HG03175 (cell line): ENCODE data around the gene COL23A1.

Source experiments
- ATAC-seq: cut with Tn5 transposase; IDR thresholded peaks from one replicate; pipeline ENCODE4 v1.9.1; 2021; ENCODE audit warnings: mild to moderate bottlenecking, moderate library complexity; ENCODE audit not compliant: unreplicated experiment

Gene COL23A1

DNA sequence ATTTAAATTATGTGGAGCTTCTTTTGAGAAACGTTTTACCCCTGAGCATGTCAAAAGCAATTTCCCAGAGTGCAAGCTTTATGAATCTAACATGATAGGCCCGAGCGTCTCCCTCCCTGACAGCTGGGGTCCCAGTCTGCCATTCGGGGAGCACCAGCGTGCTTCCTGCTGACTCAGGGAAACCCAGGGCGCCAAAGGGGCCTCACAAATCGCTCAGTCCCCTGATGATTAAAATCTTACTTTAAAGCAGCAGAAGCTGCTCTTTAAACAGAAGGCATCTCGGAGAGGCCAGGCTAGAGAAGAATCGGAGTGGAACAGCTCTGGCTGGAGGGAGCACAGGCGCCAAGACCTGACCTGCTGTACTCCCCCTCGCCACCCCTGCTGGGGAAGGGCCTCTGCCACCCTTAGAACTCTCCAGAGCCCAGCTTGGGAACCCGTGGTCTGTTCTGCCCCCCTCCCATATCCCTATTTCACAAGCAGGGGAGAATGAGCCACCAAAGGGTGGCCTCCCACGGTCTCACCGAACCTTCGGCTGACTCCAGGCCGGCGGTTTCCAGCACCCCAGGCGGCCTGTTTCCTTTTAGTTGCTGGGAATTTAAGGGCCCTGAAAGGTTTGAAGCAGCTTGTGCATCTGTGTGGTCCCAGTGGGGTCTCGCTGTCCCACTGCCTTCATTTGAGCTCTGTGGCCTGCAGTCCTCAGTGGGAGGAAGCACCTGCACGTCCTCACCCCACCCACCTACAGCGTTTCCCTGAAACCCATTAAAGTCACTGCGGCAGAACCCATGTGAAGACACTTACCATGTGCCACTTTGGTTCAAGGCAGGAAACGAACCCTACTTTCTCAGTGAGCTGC is 147.6 kb downstream of the COL23A1 start:
- no peak for ATAC-seq

DNA sequence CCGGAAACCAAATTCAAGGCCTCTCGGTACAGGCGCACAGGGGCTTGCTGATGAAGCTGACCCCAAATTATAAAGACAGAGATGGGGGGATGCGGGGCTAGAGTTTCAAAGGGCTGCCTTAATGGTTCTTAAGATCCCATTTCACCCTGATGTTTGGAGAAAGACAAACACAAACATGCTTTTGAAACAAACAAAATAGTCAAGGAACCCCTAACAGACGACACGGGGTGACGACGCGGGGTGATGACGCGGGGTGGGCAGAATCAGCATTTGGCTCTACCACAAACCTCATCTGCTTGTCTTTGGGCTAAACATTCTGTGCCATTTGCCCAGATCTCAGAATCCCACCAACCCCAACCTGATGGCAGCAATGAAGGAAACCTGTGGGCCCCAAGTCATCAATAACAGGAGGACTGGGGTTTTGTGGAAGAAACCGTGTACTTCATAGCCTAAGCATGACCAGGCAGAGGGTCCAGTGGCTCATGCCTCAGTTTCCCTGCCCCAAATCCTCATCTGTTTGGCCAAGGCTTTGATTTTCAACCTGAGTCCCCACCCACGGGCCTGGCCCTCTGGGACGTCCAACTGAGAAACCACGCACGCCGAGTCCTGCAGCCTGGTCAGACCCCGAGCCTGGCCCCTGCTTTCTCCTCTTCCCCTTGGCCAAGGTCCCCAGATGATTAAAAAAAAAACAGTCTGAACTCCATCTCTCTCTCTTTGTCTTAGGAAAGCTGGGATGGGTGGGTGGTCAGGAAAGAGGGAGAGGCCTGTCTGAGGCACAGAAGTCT is 148.5 kb downstream of the COL23A1 start:
- no peak for ATAC-seq

DNA sequence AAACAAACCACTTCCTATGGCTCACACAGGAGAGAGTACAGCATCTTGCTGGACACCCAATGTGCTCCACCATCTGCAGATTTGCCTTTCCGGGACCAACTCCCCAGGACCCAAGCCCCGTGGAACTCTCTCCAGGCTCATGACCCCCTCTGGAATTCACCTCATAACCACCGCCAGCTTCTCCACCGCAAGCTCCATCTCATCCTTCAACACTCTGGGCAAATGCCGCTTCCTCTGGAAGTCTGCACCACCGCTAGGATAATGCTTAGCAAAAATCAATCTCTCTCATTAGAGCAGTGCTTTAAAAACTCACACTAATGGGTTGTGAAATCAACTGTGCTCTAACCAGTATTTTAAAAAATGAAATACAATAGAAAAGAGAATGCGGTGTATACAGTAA is 150.0 kb downstream of the COL23A1 start:
- no peak for ATAC-seq

DNA sequence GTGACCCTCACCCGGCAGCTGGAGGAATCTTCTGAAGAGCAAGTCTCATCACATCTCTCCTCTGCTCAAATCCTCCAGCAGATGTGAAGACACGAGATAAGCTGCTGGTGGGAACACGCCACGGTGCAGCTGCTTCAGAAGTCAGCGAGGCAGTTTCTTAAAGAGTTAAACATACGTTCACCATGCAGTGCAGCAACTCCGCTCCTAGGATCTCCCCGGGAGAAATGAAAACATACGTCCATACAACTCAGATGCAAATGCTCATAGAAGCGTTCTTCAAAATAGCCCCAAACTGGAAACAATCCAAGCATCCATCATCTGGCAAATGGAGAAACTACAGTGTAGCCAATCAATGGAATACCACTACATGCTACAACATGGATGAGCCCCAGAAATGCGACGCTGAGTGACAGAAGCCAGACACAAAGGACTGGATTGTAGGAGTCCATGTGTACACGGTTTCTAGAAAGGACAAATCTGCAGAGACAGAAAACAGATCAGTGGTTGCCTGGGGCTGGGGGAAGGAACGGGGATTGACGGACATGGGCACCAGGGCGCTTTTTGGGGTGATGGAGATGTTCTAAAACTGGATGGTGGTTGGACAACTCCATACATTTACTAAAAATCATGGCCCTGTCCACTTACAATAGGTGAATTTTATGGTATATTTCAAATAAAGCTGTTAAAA is 150.6 kb downstream of the COL23A1 start:
- no peak for ATAC-seq

DNA sequence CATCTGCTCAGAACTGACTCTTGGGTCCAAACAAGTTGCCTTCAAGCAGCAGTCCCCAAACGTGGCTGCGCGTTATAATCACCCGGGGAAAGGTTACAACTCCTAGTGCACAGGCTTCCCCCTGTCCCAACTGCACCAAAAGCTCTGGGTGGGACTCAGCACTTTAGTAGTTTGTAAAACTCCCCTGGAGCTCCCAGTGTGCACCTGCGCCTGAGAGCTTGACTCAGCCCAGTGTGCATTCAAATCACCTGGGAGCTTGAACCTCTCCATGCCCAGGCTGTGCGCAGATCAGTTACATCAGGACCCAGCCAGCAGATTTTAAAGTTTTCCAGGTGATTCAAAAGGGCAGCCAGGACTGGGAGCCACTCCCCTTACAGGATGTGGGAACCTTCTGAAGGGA is 151.4 kb downstream of the COL23A1 start:
- no peak for ATAC-seq

DNA sequence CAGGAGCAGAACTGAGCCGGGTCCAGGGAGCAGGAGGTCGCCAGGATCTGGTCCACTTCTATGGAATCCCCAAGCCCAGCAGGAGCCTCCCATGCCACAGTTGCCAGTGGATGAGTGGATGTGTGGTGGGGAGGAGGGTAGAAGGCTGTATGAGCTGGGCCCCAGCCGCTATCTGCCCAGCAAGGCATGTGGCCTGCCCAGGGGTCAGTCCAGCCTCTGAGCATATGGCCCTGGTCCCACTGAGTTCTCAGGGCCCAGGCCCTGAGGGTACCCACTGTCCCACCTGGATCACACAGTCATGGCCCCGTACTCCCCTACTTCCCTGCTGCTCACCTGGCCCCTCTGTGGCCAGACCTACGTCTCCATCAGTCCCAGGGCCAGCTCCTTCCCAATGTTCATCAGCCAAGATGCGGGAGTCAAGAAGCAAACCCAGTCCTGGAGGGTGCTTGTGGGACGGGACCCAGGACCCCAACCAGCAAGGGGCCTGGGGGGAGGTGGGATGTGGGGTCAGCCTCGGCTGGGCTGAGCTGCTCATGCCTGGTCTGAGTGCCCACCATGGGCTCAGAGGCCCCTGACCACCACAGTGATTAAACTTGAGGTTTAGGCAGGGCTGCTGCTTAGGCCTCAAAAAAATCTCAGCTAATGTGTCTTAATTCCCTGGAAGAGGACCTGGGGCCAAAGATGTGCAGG is 152.7 kb downstream of the COL23A1 start:
- ATAC-seq, result no peak

DNA sequence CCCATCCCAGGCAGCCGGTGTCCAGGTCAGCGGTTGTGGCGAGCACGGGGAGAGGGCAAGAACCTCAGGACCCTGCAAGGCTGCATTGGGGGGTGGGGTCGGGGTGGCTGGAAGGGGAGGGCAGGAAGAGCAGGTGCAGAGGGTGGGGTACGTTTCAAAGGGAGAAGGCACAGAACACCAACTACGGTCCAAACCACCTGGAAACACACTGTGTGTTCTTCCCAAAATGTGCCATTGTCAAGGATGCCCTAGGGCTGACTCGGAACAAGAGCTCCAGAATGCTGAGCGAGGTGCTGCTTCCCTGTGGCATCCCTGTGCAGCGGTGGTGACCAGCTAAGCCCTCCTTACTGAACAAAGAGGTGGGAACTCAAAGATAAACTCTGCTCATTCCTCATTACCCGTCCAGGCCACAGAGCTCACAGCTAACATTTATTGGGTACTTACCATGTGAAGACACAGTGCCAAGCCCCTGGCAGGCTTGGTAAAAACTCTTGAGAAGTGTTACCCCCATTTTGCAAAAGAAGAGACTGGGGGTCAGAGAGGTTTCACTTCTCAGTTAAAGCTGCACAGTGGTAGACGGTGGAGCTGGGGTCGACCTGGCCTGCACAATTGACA is 153.8 kb downstream of the COL23A1 start:
- ATAC-seq, result no peak

DNA sequence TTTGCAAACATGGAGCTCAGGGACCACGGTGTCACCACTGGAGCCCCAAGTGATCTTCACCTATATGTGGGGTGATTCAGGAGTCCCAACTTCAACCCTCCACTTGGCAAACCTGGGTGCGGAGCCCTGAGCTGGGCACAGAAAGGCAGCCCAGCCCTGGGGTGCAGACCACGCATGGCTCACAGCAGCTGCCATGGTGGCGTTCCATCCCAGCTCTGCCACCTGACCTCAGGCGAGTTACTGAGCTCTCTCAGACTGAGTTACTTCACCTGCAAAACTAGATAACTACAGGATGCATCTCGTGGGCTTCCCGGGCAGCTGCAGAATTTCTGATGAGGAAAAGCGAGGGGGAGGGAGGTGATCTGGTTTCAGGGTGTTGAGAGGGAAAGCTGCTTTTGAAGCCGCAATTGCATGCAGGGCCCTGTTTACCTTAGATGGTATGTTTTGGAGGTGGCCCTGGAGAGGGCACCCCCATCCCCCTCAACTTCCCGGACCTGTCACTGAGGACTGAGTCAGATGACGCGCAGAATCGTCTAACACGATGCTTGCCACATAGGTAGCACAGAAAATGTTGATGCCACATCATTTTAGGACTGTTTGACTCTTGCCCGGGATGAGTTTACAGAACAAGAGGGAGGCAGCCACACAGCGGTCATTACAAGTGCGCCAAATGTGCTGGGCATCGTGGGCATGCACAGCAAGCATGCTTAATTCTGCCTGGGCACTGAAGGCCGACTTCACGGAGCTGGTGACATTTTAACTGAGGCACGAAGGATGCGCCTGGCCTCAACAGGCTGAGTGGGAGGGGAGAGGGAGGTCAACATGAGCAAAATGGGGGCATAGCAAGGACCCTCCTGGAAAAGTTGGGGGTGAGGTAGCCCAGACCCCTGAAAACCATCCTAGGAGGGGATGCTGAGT is 154.6 kb downstream of the COL23A1 start:
- no peak for ATAC-seq

DNA sequence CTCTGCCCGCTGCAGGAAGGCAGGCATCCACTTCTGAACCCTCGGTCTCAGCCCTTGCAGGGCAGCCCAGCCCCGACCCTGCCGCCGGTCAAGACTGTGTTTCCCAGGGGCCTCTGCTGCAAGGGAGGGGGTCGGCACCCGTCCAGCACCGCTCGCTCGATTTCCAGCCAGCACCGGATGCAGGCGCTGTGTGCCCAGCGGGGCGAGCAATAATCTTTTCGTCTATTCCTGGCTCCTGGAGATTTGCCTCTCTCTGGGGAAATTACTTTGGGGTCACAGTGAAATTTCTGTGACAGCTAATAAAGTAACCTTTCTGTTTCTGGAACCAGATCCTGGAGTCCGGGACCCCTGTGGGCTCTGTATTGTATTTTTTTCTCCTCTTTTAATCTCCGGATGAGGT is 155.3 kb downstream of the COL23A1 start:
- no peak for ATAC-seq

DNA sequence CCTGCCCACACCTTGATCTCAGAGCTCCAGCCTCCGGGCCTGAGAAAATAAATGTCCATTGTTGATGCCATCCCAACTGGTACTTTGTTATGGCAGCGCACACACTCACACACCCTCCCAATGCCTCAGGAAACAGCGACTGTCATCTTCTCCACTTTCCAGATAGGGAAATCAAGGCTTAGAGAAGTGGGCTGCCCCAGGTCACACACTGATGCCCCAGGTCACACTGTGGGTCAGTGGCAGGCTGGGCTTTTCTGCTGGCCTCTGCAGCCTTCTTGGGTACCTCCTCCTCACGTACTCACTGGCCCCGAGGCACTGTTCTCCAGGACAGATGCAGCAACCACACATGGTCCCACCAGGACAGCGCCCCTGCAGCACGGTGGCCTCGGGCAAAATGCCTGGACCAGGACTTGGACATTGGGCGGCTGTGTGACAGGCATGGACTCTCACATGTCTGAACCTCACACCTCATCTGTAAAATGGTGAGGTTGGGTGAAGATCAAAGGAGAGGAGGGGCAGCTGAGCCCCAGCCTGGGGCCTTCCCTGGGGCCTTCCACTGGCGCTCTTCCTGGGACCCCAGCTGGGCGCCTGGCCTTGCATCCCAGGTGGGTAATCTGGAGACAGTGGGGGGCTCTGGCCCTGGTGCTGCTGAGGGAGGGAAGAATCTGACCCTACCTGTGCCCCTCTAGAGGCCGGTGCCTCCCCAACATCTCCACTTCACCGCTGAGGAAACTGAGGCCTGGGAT is 156.0 kb downstream of the COL23A1 start:
- ATAC-seq, result no peak

DNA sequence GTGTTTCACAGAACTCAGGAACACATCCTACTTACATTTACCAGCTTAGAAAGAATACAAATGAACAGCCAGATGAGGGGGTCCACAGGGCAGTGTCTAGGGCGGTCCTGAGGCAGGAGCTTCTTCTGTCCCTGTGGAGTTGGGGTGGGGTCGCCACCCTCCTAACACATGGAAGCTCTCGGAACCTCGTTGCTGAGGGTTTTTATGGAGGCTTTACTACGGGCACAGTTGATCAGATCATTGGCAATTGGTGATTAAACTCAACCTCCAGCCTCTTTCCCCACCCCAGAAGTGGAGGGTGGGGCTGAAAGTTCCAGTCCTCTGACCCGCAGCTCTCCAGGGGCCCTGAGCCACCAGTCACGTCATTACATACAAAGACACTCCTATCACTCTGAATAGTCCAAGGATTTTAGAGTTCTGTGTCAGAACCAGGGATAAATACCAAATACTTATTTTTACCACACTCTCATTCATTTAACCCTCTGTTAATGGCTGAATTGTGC is 156.9 kb downstream of the COL23A1 start:
- no peak for ATAC-seq

DNA sequence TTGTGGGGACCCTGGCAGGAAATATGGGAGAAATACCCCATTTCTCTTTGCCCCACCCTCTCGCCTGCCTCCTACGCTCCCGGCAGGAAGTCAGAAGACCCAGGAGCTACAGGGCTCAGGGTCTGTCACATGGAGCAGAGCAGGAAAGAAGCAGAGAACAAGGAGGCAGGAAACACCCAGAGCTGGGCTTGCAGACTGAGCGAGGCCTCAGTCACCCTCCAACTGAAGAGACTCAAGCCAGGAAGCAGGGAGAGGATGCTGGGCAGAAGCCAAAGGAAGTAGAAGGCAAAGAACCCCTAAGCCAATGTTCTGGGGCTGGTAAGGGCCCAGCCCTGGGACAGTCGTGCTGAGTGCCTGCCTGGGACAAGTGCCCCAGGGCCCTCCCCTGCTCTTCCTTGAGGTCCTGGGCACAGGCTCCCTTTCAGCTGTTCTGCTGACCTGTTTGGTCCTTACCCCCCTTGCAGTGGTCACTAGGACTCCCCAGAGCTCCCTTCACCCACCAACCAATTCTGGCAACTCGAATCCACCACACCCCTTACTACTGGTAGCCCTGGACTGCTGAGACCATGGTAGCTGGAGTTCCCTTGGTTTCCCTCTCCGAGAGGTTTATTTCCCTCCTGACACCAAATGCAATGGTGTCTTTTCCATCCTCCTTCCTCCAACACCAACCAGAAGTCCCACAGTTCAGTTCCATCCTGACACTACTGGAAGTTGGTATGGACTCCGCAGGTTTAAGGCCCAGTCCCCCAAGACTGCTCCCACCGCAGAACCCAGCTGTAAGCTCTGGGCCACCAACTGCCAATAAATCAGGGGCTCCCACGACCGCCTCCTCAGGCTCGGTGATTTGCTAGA is 157.5 kb downstream of the COL23A1 start:
- no peak for ATAC-seq

DNA sequence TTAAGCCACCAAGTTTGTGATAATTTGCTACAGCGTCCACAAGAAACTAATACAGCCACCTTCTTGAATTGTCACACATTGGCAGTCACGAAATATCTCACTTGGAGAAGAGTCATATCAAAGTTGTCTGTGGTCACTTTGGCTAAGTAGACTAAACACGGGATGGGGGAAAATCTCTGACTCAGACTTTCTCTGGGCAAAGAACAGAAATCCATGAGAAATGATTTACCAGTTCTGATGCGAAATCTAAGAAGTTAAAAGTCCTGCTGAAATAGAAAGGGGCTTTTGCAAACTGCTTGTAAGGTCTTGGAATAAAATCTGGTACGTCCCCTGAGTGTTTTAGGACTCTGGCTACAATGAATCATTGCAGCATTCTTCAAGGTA is 158.4 kb downstream of the COL23A1 start:
- ATAC-seq, result no peak

DNA sequence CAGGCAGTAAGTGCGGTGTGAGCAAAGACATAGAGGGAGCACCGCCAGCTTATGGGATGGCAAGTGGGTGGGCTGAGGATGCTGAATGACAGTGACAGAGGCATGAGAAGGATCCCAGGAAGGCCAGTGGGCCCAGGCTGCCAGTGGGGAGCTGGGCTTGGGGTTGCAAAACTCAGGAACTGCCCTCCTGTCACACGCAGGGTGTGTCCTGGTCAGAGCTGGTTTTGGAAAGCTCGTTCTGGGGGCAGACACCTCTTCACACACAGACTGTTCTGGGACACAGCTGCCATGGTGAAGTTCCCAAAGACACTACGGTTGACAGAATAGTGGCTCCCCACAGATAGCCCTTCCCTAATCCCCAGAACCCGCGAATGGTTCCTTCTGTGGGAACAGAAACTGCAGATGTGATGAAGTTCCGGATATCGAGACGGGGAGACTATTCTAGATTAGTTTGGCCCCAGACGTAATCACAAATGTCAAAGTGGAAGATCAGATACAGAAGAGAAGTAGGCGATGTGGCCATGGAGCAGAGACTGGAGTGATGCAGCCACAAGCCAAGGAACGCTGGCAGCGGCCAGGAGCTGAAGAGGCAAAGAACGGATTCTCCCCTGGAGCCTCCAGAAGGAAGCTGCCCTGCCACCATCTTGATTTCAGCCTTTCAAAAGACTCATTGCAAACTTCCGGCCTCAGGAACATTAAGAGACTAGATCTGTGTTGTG is 159.0 kb downstream of the COL23A1 start:
- ATAC-seq, result no peak

DNA sequence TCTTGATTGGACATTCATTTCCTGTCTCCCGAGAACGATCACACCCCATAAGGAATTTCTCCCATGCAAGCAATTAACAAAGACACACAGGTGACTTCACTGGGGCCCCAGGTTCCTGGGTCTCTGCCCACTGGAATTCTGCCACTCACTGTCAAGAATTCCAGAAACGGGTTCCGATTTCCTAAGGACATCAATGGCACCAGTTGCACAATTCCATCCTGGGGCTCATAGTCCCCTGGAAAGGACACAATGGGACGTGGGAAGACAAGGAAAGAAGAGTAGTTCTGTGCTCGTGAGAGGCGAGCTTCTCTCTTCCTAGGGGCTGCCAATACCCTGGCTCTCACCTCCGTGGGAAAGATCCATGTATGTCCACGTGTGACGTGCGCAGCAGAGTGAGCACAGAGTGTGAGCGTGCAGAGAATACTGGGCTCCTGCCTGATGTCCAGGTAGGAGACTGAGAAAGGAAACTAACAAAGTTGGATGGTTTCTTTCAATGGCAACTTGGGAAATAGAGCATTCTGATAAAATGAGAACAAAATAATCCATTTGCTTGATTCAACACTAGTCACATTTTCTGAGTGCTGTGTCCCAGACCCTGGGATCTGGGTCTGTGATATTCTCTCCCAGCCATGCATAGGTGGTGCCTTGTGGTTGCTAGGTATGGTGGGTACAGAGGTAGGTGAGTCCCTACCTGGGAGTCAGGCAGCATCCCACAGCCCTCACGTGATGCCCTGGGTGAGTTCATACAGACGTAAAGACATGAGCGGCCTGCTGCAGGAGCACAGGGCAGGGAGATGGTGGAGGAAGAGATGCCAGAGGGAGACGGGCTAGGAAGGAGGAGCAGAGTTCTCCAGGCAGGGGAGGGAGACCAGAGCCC is 159.8 kb downstream of the COL23A1 start:
- ATAC-seq, result no peak

DNA sequence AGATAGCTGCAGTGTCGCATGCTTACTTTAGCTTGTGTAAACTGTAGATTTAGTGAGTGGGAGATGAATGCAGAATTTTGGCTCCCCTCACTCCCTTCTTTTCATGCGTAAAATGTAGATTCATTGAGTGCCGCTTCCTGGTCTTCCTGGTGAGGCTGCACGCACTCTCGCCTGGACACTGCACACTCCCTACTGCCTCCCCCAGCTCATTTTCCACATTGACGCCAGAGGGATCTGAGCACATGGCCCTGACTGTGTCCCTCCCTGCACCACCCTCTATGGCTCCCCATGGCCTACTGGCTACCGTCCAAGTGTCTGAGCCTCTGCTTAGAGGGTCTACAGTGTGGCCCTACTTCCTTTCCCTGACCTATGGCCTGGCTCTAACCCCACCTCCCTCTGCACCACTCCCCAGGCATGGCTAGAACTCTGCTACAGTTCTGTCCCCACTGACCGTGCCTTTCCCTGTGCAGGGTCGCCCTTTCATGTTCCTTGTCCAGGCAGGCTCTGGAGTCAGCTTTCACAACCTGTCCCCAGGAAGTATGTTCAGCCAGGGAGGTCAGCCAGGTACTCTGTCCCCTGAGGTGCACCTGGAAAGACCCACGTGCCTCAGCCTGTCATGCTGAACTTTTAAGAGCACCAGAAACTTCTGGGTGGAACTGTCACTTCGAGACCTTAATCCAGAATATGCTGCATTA is 160.6 kb downstream of the COL23A1 start:
- ATAC-seq, result no peak
